Mesenchymal stem cell (in vitro differentiated cells and primary cell): Measurements from ENCODE around the gene GGPS1.
A peak's percentile ranks its signal among the peaks of the same experiment; 100 is the strongest.

Experiments
- DNase-seq: peaks from one replicate; pipeline ENCODE4 v3.0.0-alpha.2; 2013
- H2AFZ ChIP-seq: one replicate; pipeline ENCODE4 v1.6.1; 2013; ENCODE audit warnings: low read depth, mild to moderate bottlenecking, control low read depth, inconsistent platforms, low read length, moderate library complexity
- H2AK5ac ChIP-seq: 2 replicates; pipeline ENCODE4 v1.6.1; 2013; ENCODE audit warnings: low read length, moderate library complexity, mild to moderate bottlenecking, inconsistent platforms; ENCODE audit not compliant: severe bottlenecking
- H2BK120ac ChIP-seq: one replicate; pipeline ENCODE4 v1.6.1; 2013; ENCODE audit warnings: low read depth, mild to moderate bottlenecking, inconsistent platforms, low read length, moderate library complexity
- H2BK12ac ChIP-seq, 2 experiments: one replicate each; pipeline ENCODE4 v1.6.1; 2013; ENCODE audit warnings: inconsistent platforms in 2 of 2, low read length in 2 of 2, mild to moderate bottlenecking in 2 of 2, moderate library complexity in 2 of 2, control low read depth in 1 of 2
- H2BK15ac ChIP-seq: one replicate; pipeline ENCODE4 v1.6.1; 2013; ENCODE audit warnings: mild to moderate bottlenecking, low read depth, inconsistent platforms; ENCODE audit not compliant: poor library complexity, severe bottlenecking
- H2BK5ac ChIP-seq: 2 replicates; pipeline ENCODE4 v1.6.1; 2013; ENCODE audit warnings: low read depth, mild to moderate bottlenecking, low read length, control low read depth, inconsistent platforms; ENCODE audit not compliant: poor library complexity, severe bottlenecking
- H3K14ac ChIP-seq, 2 experiments: one replicate each; pipeline ENCODE4 v1.6.1; 2013; ENCODE audit warnings: inconsistent platforms in 2 of 2, low read length in 2 of 2, control low read depth in 1 of 2, mild to moderate bottlenecking in 1 of 2, moderate library complexity in 1 of 2
- H3K18ac ChIP-seq, 2 experiments: one replicate each; pipeline ENCODE4 v1.6.1; 2013; ENCODE audit warnings: inconsistent platforms in 2 of 2, low read length in 2 of 2, control low read depth in 1 of 2, low read depth in 1 of 2, mild to moderate bottlenecking in 1 of 2
- H3K23ac ChIP-seq, 2 experiments: one replicate each; pipeline ENCODE4 v1.6.1; 2013; ENCODE audit warnings: inconsistent platforms in 2 of 2, low read length in 2 of 2, mild to moderate bottlenecking in 2 of 2, moderate library complexity in 2 of 2, control low read depth in 1 of 2
- H3K27ac ChIP-seq: 2 replicates; pipeline ENCODE4 v1.5.1; 2013; ENCODE audit warnings: mild to moderate bottlenecking, moderate library complexity, low read length, control low read depth, inconsistent platforms; ENCODE audit not compliant: poor library complexity, severe bottlenecking
- H3K27me3 ChIP-seq, 2 experiments: 2 replicates each; pipeline versions ENCODE4 v1.6.1 to v1.7.0; 2013; ENCODE audit warnings: low read length in 2 of 2, mild to moderate bottlenecking in 2 of 2, moderate library complexity in 2 of 2, control low read depth in 1 of 2, inconsistent platforms in 1 of 2; ENCODE audit not compliant: control insufficient read depth in 1 of 2, insufficient read depth in 1 of 2
- H3K36me3 ChIP-seq, 2 experiments: 2 replicates each; pipeline versions ENCODE4 v1.6.1 to v1.7.0; 2013; ENCODE audit warnings: low read length in 2 of 2, control low read depth in 1 of 2, inconsistent platforms in 1 of 2, low read depth in 1 of 2, mild to moderate bottlenecking in 1 of 2; ENCODE audit not compliant: insufficient read depth in 2 of 2, control insufficient read depth in 1 of 2
- H3K4ac ChIP-seq, 2 experiments: one replicate each; pipeline ENCODE4 v1.6.1; 2013; ENCODE audit warnings: inconsistent platforms in 2 of 2, low read length in 2 of 2, mild to moderate bottlenecking in 2 of 2, moderate library complexity in 2 of 2, control low read depth in 1 of 2, low read depth in 1 of 2
- H3K4me1 ChIP-seq: 2 replicates; pipeline ENCODE4 v1.6.1; 2013; ENCODE audit warnings: low read depth, low read length, control low read depth; ENCODE audit not compliant: control insufficient read depth, insufficient read depth
- H3K4me2 ChIP-seq: 2 replicates; pipeline ENCODE4 v1.6.1; 2013; ENCODE audit warnings: low read length, mild to moderate bottlenecking, inconsistent platforms; ENCODE audit not compliant: poor library complexity, severe bottlenecking
- H3K4me3 ChIP-seq, 2 experiments: 2 replicates each; pipeline versions ENCODE4 v1.5.1 to v1.7.0; 2013; ENCODE audit warnings: low read length in 2 of 2, mild to moderate bottlenecking in 2 of 2, control low read depth in 1 of 2, low read depth in 1 of 2; ENCODE audit not compliant: insufficient read depth in 1 of 2
- H3K79me1 ChIP-seq: replicated peaks from 2 replicates; pipeline ENCODE4 v1.6.1; 2013; ENCODE audit warnings: mild to moderate bottlenecking, control low read depth, low read length, inconsistent platforms; ENCODE audit not compliant: poor library complexity, severe bottlenecking
- H3K9ac ChIP-seq: 2 replicates; pipeline ENCODE4 v1.7.0; 2013; ENCODE audit warnings: mild to moderate bottlenecking, low read length, moderate library complexity
- H3K9me3 ChIP-seq: 2 replicates; pipeline ENCODE4 v1.7.0; 2013; ENCODE audit warnings: mild to moderate bottlenecking, low read length; ENCODE audit not compliant: control insufficient read depth
- H4K8ac ChIP-seq: one replicate; pipeline ENCODE4 v1.6.1; 2013; ENCODE audit warnings: inconsistent platforms, mild to moderate bottlenecking, low read length, moderate library complexity
- H4K91ac ChIP-seq: one replicate; pipeline ENCODE4 v1.6.1; 2013; ENCODE audit warnings: mild to moderate bottlenecking, low read length, inconsistent platforms
- WGBS: methylation state at CpG from one replicate; pipeline ENCODE4 v1.1.7; 2013; ENCODE audit warnings: mixed read lengths; 5-methylcytosine and 5-hydroxymethylcytosine counted together

GGPS1 gene

GRCh38 chr1:235293322-235293942 is 34.9 kb upstream of the GGPS1 start:
- Histone ChIP-seq H3K4me2 (no peak overlapping the region), H4K91ac (no peak overlapping the region), H3K14ac (no peak overlapping the region), H3K27me3 (no peaks in the 10 kb centered on the region), H2BK5ac (no peak overlapping the region), H2BK120ac (no peak overlapping the region), H3K4me1 (peaks cover 4% of the 10 kb centered on the region), H2BK15ac (no peak overlapping the region), H3K27ac (no peak overlapping the region), H2AFZ (no peak overlapping the region), H2AK5ac (no peak overlapping the region), H2BK12ac (no peak overlapping the region), H3K79me1 (no peaks in the 10 kb centered on the region), H3K4me3 (no peak overlapping the region), H3K9ac (no peak overlapping the region), H3K36me3 (no peaks in the 10 kb centered on the region), H4K8ac (no peak overlapping the region), H3K9me3 (no peaks in the 10 kb centered on the region), H3K18ac (no peak overlapping the region), H3K4ac (no peak overlapping the region), H3K23ac (no peak overlapping the region)
- DNase-seq: no peak

- Histone ChIP-seq H2AFZ (no peak overlapping the region), H4K91ac (no peak overlapping the region), H2BK12ac (no peak overlapping the region), H3K79me1 (no peaks in the 10 kb centered on the region), H2BK5ac (no peak overlapping the region), H3K9ac (no peak overlapping the region), H3K4me1 (peaks cover 9% of the 10 kb centered on the region), H3K36me3 (no peaks in the 10 kb centered on the region), H3K4ac (no peak overlapping the region), H2BK15ac (no peak overlapping the region), H3K14ac (no peak overlapping the region), H3K27ac (no peak overlapping the region), H2BK120ac (no peak overlapping the region), H3K23ac (no peak overlapping the region), H2AK5ac (no peak overlapping the region), H3K4me3 (no peak overlapping the region), H3K18ac (no peak overlapping the region), H3K4me2 (no peak overlapping the region), H3K27me3 (no peaks in the 10 kb centered on the region), H3K9me3 (no peaks in the 10 kb centered on the region), H4K8ac (no peak overlapping the region)
- DNase-seq: peak; percentile 26
- WGBS: over 99% methylated on average over 5 of the region's 5 CpGs
Observed at GRCh38 chr1:235295902-235296350, 32.4 kb upstream of the GGPS1 start.

- Histone ChIP-seq H2AK5ac (no peak overlapping the region), H2BK12ac (no peak overlapping the region), H2BK120ac (no peak overlapping the region), H2BK5ac (no peak overlapping the region), H3K4me2 (no peak overlapping the region), H3K4me1 (peaks cover 9% of the 10 kb centered on the region), H3K9ac (no peak overlapping the region), H2AFZ (no peak overlapping the region), H2BK15ac (no peak overlapping the region), H3K18ac (no peak overlapping the region), H4K8ac (no peak overlapping the region), H3K23ac (no peak overlapping the region), H3K14ac (no peak overlapping the region), H3K36me3 (no peaks in the 10 kb centered on the region), H3K4me3 (no peak overlapping the region), H4K91ac (no peak overlapping the region), H3K4ac (no peak overlapping the region), H3K79me1 (no peaks in the 10 kb centered on the region), H3K9me3 (no peaks in the 10 kb centered on the region), H3K27me3 (no peaks in the 10 kb centered on the region), H3K27ac (no peak overlapping the region)
- 100% methylated on average over 1 of the region's 1 CpG for WGBS
- DNase-seq: no peak
Observed at GRCh38 chr1:235296729-235297128, 31.6 kb upstream of the GGPS1 start.

DNA sequence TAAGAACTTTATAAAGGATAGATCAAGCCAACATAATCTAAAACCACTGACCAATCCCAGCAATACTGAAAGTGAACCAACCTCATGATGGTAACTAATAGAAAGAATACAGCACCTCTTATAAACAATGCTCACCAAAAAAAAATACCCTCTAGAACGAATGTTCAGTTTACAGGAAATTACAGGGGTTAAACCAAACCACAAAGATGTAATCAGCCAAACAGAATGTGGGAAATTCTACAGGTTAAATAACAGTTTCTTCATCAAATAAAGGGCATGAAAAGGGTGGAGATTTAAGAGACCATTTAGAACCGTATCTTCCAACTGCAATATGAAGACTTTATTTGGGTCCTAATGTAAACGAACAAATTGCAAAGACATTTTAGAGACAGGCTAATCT is 30.8 kb upstream of the GGPS1 start:
- H3K4me3 ChIP-seq: no peak overlapping the region
- H2BK12ac ChIP-seq: no peak overlapping the region
- H2BK5ac ChIP-seq: no peak overlapping the region
- no peaks in the 10 kb centered on the region for H3K27me3 ChIP-seq
- no peak overlapping the region for H2AFZ ChIP-seq
- H3K14ac ChIP-seq: no peak overlapping the region
- no peaks in the 10 kb centered on the region for H3K9me3 ChIP-seq
- no peak overlapping the region for H3K4me2 ChIP-seq
- H4K91ac ChIP-seq: no peak overlapping the region
- H4K8ac ChIP-seq: no peak overlapping the region
- peaks cover 8% of the 10 kb centered on the region for H3K4me1 ChIP-seq
- H3K23ac ChIP-seq: no peak overlapping the region
- peak; percentile 61 for DNase-seq
- no peak overlapping the region for H2AK5ac ChIP-seq
- H2BK15ac ChIP-seq: no peak overlapping the region
- H3K4ac ChIP-seq: no peak overlapping the region
- H3K36me3 ChIP-seq: no peaks in the 10 kb centered on the region
- H3K79me1 ChIP-seq: no peaks in the 10 kb centered on the region
- WGBS: 83% methylated on average over 2 of the region's 3 CpGs
- H3K27ac ChIP-seq: no peak overlapping the region
- H3K18ac ChIP-seq: no peak overlapping the region
- H2BK120ac ChIP-seq: no peak overlapping the region
- H3K9ac ChIP-seq: no peak overlapping the region
